Esophagus squamous epithelium (tissue), 5 donors: ENCODE data around the gene PRKCQ. TPM values are rescaled to one million over a fixed set of nuclear protein-coding genes. Genes with fewer than 3 reads are reported as not detected.
A peak's percentile ranks its signal among the peaks of the same experiment; 100 is the strongest.
"Not testable (repeated sequence)": the region's sequence is repeated elsewhere in the genome, so short reads cannot be mapped to it uniquely, and the experiment has no call there.

Experiments used
- DNase-seq: peaks from one replicate; lab custom pipeline; 2025; lab: John Stamatoyannopoulos, UW
- H3K27ac ChIP-seq, 4 donors: fragments of 200-600 bp; sonication (generic); one replicate each; pipeline ENCODE4 v1.5.1; 2016 to 2019; ENCODE audit warnings: mild to moderate bottlenecking in 1 of 4
- H3K27me3 ChIP-seq, 4 donors: fragments of 200-600 bp; sonication (generic); 1 replicate in 3 of 4; 2 replicates in 1 of 4; pipeline versions ENCODE4 v1.5.1 to v1.6.0; 2017 to 2021; ENCODE audit warnings: antibody characterized with exemption in 1 of 4
- H3K36me3 ChIP-seq, 3 donors: fragments of 200-600 bp; sonication (generic); one replicate each; pipeline ENCODE4 v1.5.1; 2016 to 2019
- H3K4me1 ChIP-seq, 3 donors: fragments of 200-600 bp; sonication (generic); one replicate each; pipeline ENCODE4 v1.5.1; 2017 to 2019
- H3K4me3 ChIP-seq, 4 donors: fragments of 200-600 bp; sonication (generic); 1 replicate in 3 of 4; 2 replicates in 1 of 4; pipeline ENCODE4 v1.5.1; 2016 to 2019; ENCODE audit warnings: mild to moderate bottlenecking in 2 of 4, moderate library complexity in 1 of 4
- H3K9me3 ChIP-seq, 3 donors: fragments of 200-600 bp; sonication (generic); one replicate each; pipeline ENCODE4 v1.5.1; 2016 to 2019
- POLR2A ChIP-seq, 4 donors: fragments of 450-650 bp; IDR thresholded peaks; one replicate each; pipeline ENCODE4 v1.6.1; 2017; ENCODE audit warnings: antibody characterized with exemption in 4 of 4, mild to moderate bottlenecking in 4 of 4, moderate library complexity in 3 of 4
- WGBS, 2 donors: methylation state at CpG; one replicate each; pipeline ENCODE4 v1.1.5; 2018; 5-methylcytosine and 5-hydroxymethylcytosine counted together
- intact Hi-C: fragments of 100-400 bp; cut with DNase I; formaldehyde crosslinking; loops from one replicate; pipeline ENCODE4 v1.15.0; 2022
- total RNA-seq, 4 donors: library from RNA; depleted of rRNA; stranded (reverse); fragments of >200 nt; gene quantifications; one replicate each; pipeline ENCODE4 v1.1.0, GENCODE V29; 2016
- TF ChIP-seq, protein P1 (sequence below), 6 experiments: fragments of 450-650 bp in 4 of 6; fragments of 200-600 bp in 2 of 6; sonication (generic) in 2 of 6; IDR thresholded peaks; one replicate each; pipeline ENCODE4 v1.5.1; 2016 to 2019; ENCODE audit warnings: antibody characterized with exemption in 6 of 6, mild to moderate bottlenecking in 4 of 6, moderate library complexity in 4 of 6
- donor health status: DM: yes; HTN: yes; CAD: no.

The PRKCQ gene
- total RNA-seq, 4 donors from 2014 or later = 0.76 to 2.7 (median 1.4) TPM

DNA sequence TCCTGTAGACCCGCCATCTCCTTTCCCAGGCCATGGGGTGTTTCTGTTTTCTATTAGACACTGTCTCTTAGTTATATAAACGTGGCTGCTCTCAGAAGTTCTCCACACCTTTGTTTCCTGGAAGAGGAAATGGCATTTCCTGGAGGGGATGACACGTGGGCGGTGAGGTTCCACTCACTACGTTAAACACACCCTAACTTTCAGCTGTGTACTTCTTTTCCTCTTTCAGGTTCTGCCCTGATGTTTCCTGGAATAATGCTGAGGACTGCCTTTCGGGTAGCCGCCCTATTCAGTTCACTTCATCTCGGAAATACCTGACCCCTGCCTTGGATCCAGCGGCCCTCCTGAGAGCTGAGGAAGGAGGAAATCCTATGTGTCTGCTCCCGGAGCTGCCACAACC lies 3.4 kb upstream of the PRKCQ start:
- DNase-seq = no peak
- no peaks in the 10 kb centered on the region for H3K9me3 ChIP-seq

DNA sequence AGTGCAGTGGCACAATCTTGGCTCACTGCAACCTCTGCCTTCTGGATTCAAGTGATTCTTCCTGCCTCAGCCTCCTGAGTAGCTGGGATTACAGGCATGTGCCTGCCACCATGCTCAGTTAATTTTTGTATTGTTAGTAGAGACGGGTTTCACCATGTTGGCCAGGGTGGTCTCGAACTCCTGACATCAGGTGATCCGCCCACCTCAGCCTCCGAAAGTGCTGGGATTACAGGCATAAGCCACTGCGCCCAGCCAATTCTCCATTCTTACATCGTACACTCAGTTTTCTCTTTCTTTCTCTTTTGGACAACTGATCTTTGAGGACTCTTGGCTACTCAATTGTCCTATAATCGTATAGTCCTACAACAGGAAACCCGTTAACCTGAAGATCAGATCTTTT lies 2.8 kb upstream of the PRKCQ start:
- 95 to 97% methylated on average over 7 to 8 of the region's 8 CpGs for WGBS, 2 donors
- H3K36me3 ChIP-seq, H3K9me3 ChIP-seq, H3K27ac ChIP-seq, H3K4me3 ChIP-seq, DNase-seq: not testable (repeated sequence)
- intact Hi-C loops = loop anchor here (5.0 kb wide), 1 partner anchor 84 kb away; no protein-coding TSS in a partner anchor
- Histone ChIP-seq H3K27me3 (peaks cover 0 to 39% (median 0%) of the 10 kb centered on the region in 4 donors), H3K4me1 (peaks cover 0 to 19% (median 0%) of the 10 kb centered on the region in 3 donors)

More for the DNA sequence above, 3.4 kb upstream of the PRKCQ start:
- Histone ChIP-seq H3K4me3 (no peak overlapping the region), H3K4me1 (peaks cover 0 to 19% (median 0%) of the 10 kb centered on the region in 3 donors), H3K36me3 (no peaks in the 10 kb centered on the region), H3K27me3 (peaks cover 0 to 34% (median 0%) of the 10 kb centered on the region in 4 donors), H3K27ac (no peak overlapping the region)
- intact Hi-C loops = loop anchor here (5.0 kb wide), 1 partner anchor 84 kb away; no protein-coding TSS in a partner anchor
- 70 to 77% methylated on average over 10 of the region's 10 CpGs for WGBS, 2 donors
- TF ChIP-seq POLR2A (IDR thresholded peaks at IDR 0.05) = no peak
- TF ChIP-seq, protein P1, sequence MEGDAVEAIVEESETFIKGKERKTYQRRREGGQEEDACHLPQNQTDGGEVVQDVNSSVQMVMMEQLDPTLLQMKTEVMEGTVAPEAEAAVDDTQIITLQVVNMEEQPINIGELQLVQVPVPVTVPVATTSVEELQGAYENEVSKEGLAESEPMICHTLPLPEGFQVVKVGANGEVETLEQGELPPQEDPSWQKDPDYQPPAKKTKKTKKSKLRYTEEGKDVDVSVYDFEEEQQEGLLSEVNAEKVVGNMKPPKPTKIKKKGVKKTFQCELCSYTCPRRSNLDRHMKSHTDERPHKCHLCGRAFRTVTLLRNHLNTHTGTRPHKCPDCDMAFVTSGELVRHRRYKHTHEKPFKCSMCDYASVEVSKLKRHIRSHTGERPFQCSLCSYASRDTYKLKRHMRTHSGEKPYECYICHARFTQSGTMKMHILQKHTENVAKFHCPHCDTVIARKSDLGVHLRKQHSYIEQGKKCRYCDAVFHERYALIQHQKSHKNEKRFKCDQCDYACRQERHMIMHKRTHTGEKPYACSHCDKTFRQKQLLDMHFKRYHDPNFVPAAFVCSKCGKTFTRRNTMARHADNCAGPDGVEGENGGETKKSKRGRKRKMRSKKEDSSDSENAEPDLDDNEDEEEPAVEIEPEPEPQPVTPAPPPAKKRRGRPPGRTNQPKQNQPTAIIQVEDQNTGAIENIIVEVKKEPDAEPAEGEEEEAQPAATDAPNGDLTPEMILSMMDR (IDR thresholded peaks at IDR 0.05) = no peak

DNA sequence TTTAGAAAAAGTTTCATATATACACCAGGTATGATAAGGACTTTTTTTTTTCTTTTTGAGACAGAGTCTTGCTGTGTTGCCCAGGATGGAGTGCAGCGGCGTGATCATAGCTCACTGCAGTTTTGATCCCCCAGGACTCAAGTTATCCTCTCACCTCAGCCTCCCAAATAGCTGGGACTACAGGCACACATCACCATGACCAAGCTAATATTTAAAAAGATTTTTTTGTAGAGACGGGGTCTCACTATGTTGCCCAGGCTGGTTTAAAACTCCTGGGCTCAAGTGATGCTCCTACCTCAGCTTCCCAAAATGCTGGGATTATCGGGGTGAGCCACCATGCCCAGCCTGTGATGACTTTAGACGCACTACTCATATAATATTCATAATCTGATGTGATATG lies 2.2 kb upstream of the PRKCQ start:
- Histone ChIP-seq H3K4me1 (peaks cover 0 to 19% (median 0%) of the 10 kb centered on the region in 3 donors), H3K27ac (no peak overlapping the region), H3K27me3 (peaks cover 0 to 39% (median 0%) of the 10 kb centered on the region in 4 donors), H3K36me3 (no peaks in the 10 kb centered on the region), H3K9me3 (no peaks in the 10 kb centered on the region), H3K4me3 (no peak overlapping the region)
- WGBS, 2 donors = 93% methylated on average over 5 of the region's 5 CpGs
- no peak for TF ChIP-seq POLR2A (IDR thresholded peaks at IDR 0.05)
- TF ChIP-seq, protein P1 (IDR thresholded peaks at IDR 0.05) = no peak
- intact Hi-C loops = loop anchor here (5.0 kb wide), 1 partner anchor 85 kb away; no protein-coding TSS in a partner anchor
- no peak for DNase-seq

DNA sequence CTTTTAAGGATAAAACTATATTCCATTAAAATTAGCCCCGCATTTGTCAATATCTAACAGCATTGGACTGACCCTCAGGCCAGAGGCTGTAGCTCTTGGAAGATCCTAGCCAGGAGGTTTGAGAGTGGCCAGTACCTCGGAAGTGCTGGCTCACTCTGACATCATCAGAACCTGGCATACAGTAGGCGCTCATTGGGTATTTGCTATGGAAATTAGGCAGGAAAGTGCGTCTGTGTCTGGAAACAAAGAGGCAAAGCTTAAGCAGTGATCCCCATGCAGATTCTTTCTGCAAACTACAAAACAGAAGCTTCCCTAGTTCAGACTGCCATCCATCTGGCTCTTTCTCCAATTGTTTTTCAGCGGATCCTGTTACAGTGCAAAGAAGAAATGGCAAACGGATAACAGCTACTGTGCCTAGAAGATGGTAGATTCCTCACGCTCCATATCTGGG lies 1.7 kb upstream of the PRKCQ start:
- Histone ChIP-seq H3K36me3 (no peaks in the 10 kb centered on the region), H3K4me3 (no peak overlapping the region), H3K9me3 (no peaks in the 10 kb centered on the region), H3K27me3 (peaks cover 0 to 39% (median 0%) of the 10 kb centered on the region in 4 donors), H3K27ac (no peak overlapping the region), H3K4me1 (peaks cover 0 to 19% (median 0%) of the 10 kb centered on the region in 3 donors)
- WGBS, 2 donors = 71 to 81% methylated on average over 7 of the region's 7 CpGs
- no peak for DNase-seq
- intact Hi-C loops = loop anchor here (5.0 kb wide), 1 partner anchor 85 kb away; no protein-coding TSS in a partner anchor
- TF ChIP-seq, protein P1 (IDR thresholded peaks at IDR 0.05) = no peak
- no peak for TF ChIP-seq POLR2A (IDR thresholded peaks at IDR 0.05)

DNA sequence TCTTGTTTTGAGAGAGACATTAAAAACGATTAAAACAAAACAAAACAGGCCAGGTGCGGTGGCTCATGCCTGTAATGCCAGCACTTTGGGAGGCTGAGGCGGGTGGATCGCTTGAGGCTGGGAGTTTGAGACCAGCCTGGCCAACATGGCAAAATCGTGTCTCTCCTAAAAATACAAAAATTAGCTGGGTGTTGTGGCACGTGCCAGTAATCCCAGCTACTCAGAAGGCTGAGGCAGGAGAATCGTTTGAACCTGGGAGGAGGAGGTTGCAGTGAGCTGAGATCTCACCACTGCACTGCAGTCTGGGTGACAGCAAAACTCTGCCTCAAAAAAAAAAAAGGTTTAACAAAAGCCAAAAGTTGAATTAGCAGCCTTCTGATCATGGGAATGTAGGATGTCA lies 1.1 kb upstream of the PRKCQ start:
- WGBS, 2 donors = 31 to 45% methylated on average over 5 to 7 of the region's 7 CpGs
- Histone ChIP-seq H3K4me1 (peaks cover 0 to 19% (median 0%) of the 10 kb centered on the region in 3 donors), H3K27me3 (peaks cover 0 to 45% (median 0%) of the 10 kb centered on the region in 4 donors), H3K4me3 (peak overlapping the region in 3 of 4 donors; percentile 50 to 90 (median 64))
- not testable (repeated sequence) for H3K36me3 ChIP-seq, H3K27ac ChIP-seq, DNase-seq, H3K9me3 ChIP-seq
- intact Hi-C loops = loop anchor here (5.0 kb wide), 1 partner anchor 86 kb away; no protein-coding TSS in a partner anchor

DNA sequence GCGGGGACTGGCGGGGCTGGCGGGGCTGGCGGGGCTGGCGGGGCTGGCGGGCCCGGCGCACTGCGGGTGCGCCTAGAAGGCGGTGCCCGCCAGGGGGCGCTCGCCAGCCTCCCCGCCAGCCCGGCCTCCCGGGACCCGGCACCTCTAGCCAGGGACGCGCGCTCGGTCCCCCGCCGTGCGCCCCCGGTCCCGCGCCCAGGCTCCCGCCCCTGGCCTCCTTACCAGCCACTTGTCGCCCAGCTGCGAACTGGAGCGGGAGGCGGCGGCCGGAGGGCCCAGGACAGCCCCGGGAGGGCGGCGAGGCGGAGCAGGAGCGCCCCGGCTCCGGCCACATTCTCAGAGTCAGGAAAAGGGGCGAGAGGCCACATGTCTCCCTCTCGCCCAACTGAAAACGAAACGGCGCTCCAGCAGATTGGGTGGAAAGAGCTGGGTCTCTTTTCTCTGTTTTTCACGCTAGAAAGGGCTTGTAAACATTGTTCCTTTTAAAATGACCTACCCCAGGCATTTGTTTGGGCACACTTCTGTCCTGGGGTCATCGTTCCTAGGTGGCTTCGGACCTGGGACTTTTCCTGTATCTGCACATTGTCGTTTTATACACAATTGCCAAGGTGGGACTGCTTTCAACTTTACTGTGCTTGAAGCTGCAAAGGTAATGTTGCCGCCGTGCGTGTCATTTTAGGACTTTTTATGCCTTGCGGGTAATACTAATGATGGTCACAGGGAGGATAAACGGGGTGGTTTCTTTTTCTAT lies 378 bp upstream of the PRKCQ start:
- WGBS, 2 donors = 6 to 17% methylated on average over 7 to 13 of the region's 56 CpGs
- no peaks in the 10 kb centered on the region for H3K9me3 ChIP-seq
- intact Hi-C loops = loop anchor here (5.0 kb wide), 1 partner anchor 87 kb away; no protein-coding TSS in a partner anchor
- peak overlapping the region; percentile 55 to 83 (median 69) for H3K27ac ChIP-seq
- no peak for DNase-seq
- H3K27me3 ChIP-seq = peaks cover 0 to 47% (median 0%) of the 10 kb centered on the region in 4 donors
- TF ChIP-seq POLR2A (IDR thresholded peaks at IDR 0.05) = peak in 1 of 4 donors; percentile 34
- TF ChIP-seq, protein P1 (IDR thresholded peaks at IDR 0.05) = peak; percentile 20 to 74 (median 62)
- H3K4me1 ChIP-seq = peaks cover 0 to 19% (median 0%) of the 10 kb centered on the region in 3 donors
- H3K4me3 ChIP-seq = peak overlapping the region; percentile 50 to 90 (median 61)
- H3K36me3 ChIP-seq = no peaks in the 10 kb centered on the region
